ENCODE results near the gene NKX2-3. TPM values are rescaled to one million over a fixed set of nuclear protein-coding genes. Genes with fewer than 3 reads are reported as not detected.

NKX2-3 gene
- polyA plus RNA-seq, 3 donors: not detected

DNA sequence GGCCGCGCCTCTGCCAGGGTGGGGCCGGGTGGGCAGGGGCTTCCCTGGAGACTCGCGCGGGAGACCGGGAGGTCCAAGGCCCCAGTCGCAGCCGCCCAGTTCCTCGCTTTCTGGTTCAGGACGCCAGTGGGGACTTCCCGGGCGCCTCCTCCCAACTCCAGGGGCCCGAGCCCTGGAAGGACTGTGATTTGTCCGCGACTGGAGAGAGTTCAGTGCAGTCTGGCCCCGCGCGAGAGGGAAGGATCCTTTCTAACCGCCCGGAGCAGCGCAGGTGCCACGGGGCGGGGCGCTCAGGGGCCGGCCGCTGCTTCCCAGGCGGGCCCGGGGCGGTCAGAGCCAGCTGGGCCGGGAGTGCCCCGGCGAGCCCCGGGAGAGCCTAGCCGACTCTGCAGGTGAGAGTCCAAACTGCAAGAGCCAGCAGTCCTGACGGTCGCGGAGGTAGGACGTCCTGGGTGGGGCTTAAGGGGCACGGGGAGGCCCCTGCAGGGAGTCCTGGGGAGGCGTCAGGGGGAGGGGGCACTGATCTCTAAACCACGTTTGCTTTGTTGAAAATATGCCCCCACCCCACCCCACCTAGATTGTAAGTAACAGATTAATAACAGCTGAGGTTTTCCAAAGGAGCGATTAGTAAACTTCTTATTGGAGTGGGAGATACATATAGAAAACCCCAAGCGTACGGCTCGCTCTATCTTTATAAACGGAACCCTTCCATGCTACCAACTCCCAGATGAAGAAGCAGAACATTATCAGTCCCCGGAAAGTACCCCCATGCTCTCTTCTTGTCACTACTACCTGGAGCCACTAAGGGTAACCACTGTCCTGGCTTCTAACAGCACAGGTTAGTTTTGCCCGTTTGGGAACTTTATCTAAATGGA lies 8.2 kb downstream of the NKX2-3 start:
- Mint-ChIP-seq H3K27ac (no peak overlapping the region), H3K36me3 (peaks cover 0 to 4% of the 10 kb centered on the region in 2 donors), H3K9me3 (peaks cover 0 to 13% (median 6%) of the 10 kb centered on the region in 7 donors), H3K27me3 (ENCODE audit: low read depth in 3 of 3) (peaks cover 86 to 96% (median 93%) of the 10 kb centered on the region in 3 donors), H3K4me1 (peaks cover 22% of the 10 kb centered on the region), H3K4me3 (peak overlapping the region in 1 of 2 donors; percentile 79)
- DNase-seq: no peak
- H3K79me2 ChIP-seq (ENCODE audit: insufficient read depth, low read length): no peaks in the 10 kb centered on the region
- H3K9ac ChIP-seq (ENCODE audit: insufficient read depth, low read length, poor library complexity, severe bottlenecking): no peak overlapping the region
- 7% methylated on average over 38 of the region's 49 CpGs for WGBS (ENCODE audit: insufficient coverage)
- H2AFZ ChIP-seq (ENCODE audit: insufficient read depth, low read depth, low read length, poor library complexity, severe bottlenecking): no peak overlapping the region
- H4K20me1 ChIP-seq (ENCODE audit: insufficient read depth, low read length): no peaks in the 10 kb centered on the region
- H3K27me3 ChIP-seq (ENCODE audit: control insufficient read depth in 2 of 2, insufficient read depth in 2 of 2, low read length in 2 of 2): peaks cover 78 to 88% of the 10 kb centered on the region in 2 donors
- H3K4me3 ChIP-seq (replicated peaks in 1 of 3; ENCODE audit: low read depth in 2 of 3, low read length in 3 of 3): no peak overlapping the region
- H3K9me3 ChIP-seq (replicated peaks in 1 of 2; ENCODE audit: control insufficient read depth in 1 of 2, insufficient read depth in 1 of 2, low read length in 2 of 2): peaks cover 0 to 25% of the 10 kb centered on the region in 2 donors
- intact Hi-C loops (cut with micrococcal nuclease): no loop called here
- H3K4me1 ChIP-seq (ENCODE audit: control insufficient read depth in 1 of 2, insufficient read depth in 2 of 2, low read length in 2 of 2): peaks cover 11 to 29% of the 10 kb centered on the region in 2 donors
- H3K36me3 ChIP-seq (replicated peaks in 1 of 2; ENCODE audit: control insufficient read depth in 1 of 2, insufficient read depth in 2 of 2, low read length in 2 of 2): no peaks in the 10 kb centered on the region
- H3K4me2 ChIP-seq (replicated peaks; ENCODE audit: extremely low read depth, low read length, poor library complexity, severe bottlenecking): peak overlapping the region; percentile 28
- no peak overlapping the region for H3K27ac ChIP-seq (ENCODE audit: low read depth in 1 of 2, low read length in 2 of 2)
- TF ChIP-seq, protein P1, sequence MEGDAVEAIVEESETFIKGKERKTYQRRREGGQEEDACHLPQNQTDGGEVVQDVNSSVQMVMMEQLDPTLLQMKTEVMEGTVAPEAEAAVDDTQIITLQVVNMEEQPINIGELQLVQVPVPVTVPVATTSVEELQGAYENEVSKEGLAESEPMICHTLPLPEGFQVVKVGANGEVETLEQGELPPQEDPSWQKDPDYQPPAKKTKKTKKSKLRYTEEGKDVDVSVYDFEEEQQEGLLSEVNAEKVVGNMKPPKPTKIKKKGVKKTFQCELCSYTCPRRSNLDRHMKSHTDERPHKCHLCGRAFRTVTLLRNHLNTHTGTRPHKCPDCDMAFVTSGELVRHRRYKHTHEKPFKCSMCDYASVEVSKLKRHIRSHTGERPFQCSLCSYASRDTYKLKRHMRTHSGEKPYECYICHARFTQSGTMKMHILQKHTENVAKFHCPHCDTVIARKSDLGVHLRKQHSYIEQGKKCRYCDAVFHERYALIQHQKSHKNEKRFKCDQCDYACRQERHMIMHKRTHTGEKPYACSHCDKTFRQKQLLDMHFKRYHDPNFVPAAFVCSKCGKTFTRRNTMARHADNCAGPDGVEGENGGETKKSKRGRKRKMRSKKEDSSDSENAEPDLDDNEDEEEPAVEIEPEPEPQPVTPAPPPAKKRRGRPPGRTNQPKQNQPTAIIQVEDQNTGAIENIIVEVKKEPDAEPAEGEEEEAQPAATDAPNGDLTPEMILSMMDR (IDR thresholded peaks at IDR 0.05): no peak

DNA sequence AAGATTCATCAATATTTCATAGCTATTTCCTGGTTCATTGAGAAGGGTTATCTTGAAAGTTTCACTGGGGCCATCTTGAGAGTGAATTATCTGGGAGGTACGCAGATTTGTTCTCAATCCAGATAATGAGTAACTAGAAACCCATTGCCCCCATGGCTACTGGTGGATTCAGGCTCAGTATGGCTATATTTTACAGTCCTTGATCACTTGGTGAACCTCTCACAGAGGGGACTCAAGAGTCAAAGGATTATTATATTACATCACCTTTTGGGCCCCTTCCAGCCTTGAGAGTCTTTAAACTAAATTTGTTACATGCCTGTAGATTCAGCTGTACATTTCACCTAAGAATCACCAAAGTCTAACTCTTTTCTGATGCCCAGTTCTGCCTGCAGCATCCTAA lies 11.6 kb downstream of the NKX2-3 start:
- peaks cover 4% of the 10 kb centered on the region for H3K4me1 Mint-ChIP-seq
- Histone ChIP-seq H2AFZ (ENCODE audit: insufficient read depth, low read depth, low read length, poor library complexity, severe bottlenecking) (no peak overlapping the region), H3K27me3 (ENCODE audit: control insufficient read depth in 2 of 2, insufficient read depth in 2 of 2, low read length in 2 of 2) (peaks cover 49 to 55% of the 10 kb centered on the region in 2 donors), H4K20me1 (ENCODE audit: insufficient read depth, low read length) (no peaks in the 10 kb centered on the region), H3K4me2 (replicated peaks; ENCODE audit: extremely low read depth, low read length, poor library complexity, severe bottlenecking) (no peak overlapping the region), H3K79me2 (ENCODE audit: insufficient read depth, low read length) (no peaks in the 10 kb centered on the region), H3K9ac (ENCODE audit: insufficient read depth, low read length, poor library complexity, severe bottlenecking) (no peak overlapping the region), H3K4me1 (ENCODE audit: control insufficient read depth in 1 of 2, insufficient read depth in 2 of 2, low read length in 2 of 2) (peaks cover 0 to 8% of the 10 kb centered on the region in 2 donors), H3K9me3 (replicated peaks in 1 of 2; ENCODE audit: control insufficient read depth in 1 of 2, insufficient read depth in 1 of 2, low read length in 2 of 2) (peaks cover 0 to 5% of the 10 kb centered on the region in 2 donors), H3K36me3 (replicated peaks in 1 of 2; ENCODE audit: control insufficient read depth in 1 of 2, insufficient read depth in 2 of 2, low read length in 2 of 2) (no peaks in the 10 kb centered on the region), H3K27ac (ENCODE audit: low read depth in 1 of 2, low read length in 2 of 2) (no peak overlapping the region), H3K4me3 (replicated peaks in 1 of 3; ENCODE audit: low read depth in 2 of 3, low read length in 3 of 3) (no peak overlapping the region)
- H3K36me3 Mint-ChIP-seq: peaks cover 0 to 1% of the 10 kb centered on the region in 2 donors
- TF ChIP-seq, protein P1 (IDR thresholded peaks at IDR 0.05): no peak
- peaks cover 0 to 6% (median 2%) of the 10 kb centered on the region in 7 donors for H3K9me3 Mint-ChIP-seq
- peaks cover 57 to 74% (median 67%) of the 10 kb centered on the region in 3 donors for H3K27me3 Mint-ChIP-seq (ENCODE audit: low read depth in 3 of 3)
- DNase-seq: no peak
- H3K4me3 Mint-ChIP-seq: peak overlapping the region in 1 of 2 donors; percentile 10
- WGBS (ENCODE audit: insufficient coverage): 80% methylated on average over 1 of the region's 1 CpG
- no peak overlapping the region for H3K27ac Mint-ChIP-seq
- intact Hi-C loops (cut with micrococcal nuclease): no loop called here
